KMS-11 (cell line): ENCODE measurements around the gene COL18A1.

ENCODE experiments used
- H2AFZ ChIP-seq: fragments of 200-600 bp; sonication (generic); 2 replicates; pipeline ENCODE4 v1.6.1; 2016; ENCODE audit warnings: antibody characterized with exemption, mixed run types, low read depth
- H3K27ac ChIP-seq: fragments of 200-600 bp; sonication (generic); 2 replicates; pipeline ENCODE4 v1.6.1; 2016; ENCODE audit warnings: mild to moderate bottlenecking, mixed run types
- H3K27me3 ChIP-seq: fragments of 200-600 bp; sonication (generic); 2 replicates; pipeline ENCODE4 v1.6.1; 2017; ENCODE audit warnings: mild to moderate bottlenecking, low read depth, mixed run types, moderate library complexity; ENCODE audit not compliant: insufficient read depth
- H3K36me3 ChIP-seq: fragments of 200-600 bp; sonication (generic); 2 replicates; pipeline ENCODE4 v1.6.1; 2017; ENCODE audit warnings: mild to moderate bottlenecking, mixed run types; ENCODE audit not compliant: insufficient read depth
- H3K4me1 ChIP-seq: fragments of 200-600 bp; sonication (generic); 2 replicates; pipeline ENCODE4 v1.6.1; 2016; ENCODE audit warnings: mild to moderate bottlenecking, low read depth, mixed run types; ENCODE audit not compliant: poor library complexity, severe bottlenecking
- H3K4me2 ChIP-seq: fragments of 200-600 bp; sonication (generic); 2 replicates; pipeline ENCODE4 v1.7.0; 2016; ENCODE audit warnings: mild to moderate bottlenecking, mixed run types
- H3K4me3 ChIP-seq: fragments of 200-600 bp; sonication (generic); IDR thresholded peaks from 2 replicates; pipeline ENCODE4 v1.6.1; 2017; ENCODE audit warnings: low read depth, low read length, mixed read lengths; ENCODE audit not compliant: insufficient read depth
- H3K79me2 ChIP-seq: fragments of 200-600 bp; sonication (generic); 2 replicates; pipeline ENCODE4 v1.6.1; 2016; ENCODE audit warnings: low read depth, mixed run types; ENCODE audit not compliant: insufficient read depth
- H3K9ac ChIP-seq: fragments of 200-600 bp; sonication (generic); 2 replicates; pipeline ENCODE4 v1.6.1; 2016; ENCODE audit warnings: mild to moderate bottlenecking, mixed run types
- H4K20me1 ChIP-seq: fragments of 200-600 bp; sonication (generic); 2 replicates; pipeline ENCODE4 v1.6.1; 2016; ENCODE audit warnings: mild to moderate bottlenecking, mixed run types; ENCODE audit not compliant: insufficient read depth
- TF ChIP-seq, protein P1 (sequence below): fragments of 200-600 bp; sonication (generic); conservative IDR thresholded peaks from 2 replicates; pipeline ENCODE4 v1.6.1; 2017; ENCODE audit warnings: low read depth, mild to moderate bottlenecking, antibody characterized with exemption, low read length, moderate library complexity, mixed read lengths

COL18A1 gene

GRCh38 chr21:45509566-45510465 is 104.9 kb downstream of the COL18A1 start:
- H3K4me1 ChIP-seq: no peaks in the 10 kb centered on the region
- H3K27ac ChIP-seq: no peak overlapping the region
- H3K27me3 ChIP-seq: peaks cover 24% of the 10 kb centered on the region; the same call in 1 of the 2 replicates
- H3K4me3 ChIP-seq: no peak overlapping the region
- TF ChIP-seq, protein P1, sequence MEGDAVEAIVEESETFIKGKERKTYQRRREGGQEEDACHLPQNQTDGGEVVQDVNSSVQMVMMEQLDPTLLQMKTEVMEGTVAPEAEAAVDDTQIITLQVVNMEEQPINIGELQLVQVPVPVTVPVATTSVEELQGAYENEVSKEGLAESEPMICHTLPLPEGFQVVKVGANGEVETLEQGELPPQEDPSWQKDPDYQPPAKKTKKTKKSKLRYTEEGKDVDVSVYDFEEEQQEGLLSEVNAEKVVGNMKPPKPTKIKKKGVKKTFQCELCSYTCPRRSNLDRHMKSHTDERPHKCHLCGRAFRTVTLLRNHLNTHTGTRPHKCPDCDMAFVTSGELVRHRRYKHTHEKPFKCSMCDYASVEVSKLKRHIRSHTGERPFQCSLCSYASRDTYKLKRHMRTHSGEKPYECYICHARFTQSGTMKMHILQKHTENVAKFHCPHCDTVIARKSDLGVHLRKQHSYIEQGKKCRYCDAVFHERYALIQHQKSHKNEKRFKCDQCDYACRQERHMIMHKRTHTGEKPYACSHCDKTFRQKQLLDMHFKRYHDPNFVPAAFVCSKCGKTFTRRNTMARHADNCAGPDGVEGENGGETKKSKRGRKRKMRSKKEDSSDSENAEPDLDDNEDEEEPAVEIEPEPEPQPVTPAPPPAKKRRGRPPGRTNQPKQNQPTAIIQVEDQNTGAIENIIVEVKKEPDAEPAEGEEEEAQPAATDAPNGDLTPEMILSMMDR: no peak
- H3K9ac ChIP-seq: no peak overlapping the region
- no peaks in the 10 kb centered on the region for H3K79me2 ChIP-seq
- no peak overlapping the region for H3K4me2 ChIP-seq
- no peaks in the 10 kb centered on the region for H3K36me3 ChIP-seq
- no peaks in the 10 kb centered on the region for H4K20me1 ChIP-seq
- H2AFZ ChIP-seq: no peak overlapping the region

- H3K27ac ChIP-seq: no peak overlapping the region
- no peak overlapping the region for H2AFZ ChIP-seq
- H3K4me3 ChIP-seq: no peak overlapping the region
- H3K4me1 ChIP-seq: no peaks in the 10 kb centered on the region
- no peak overlapping the region for H3K9ac ChIP-seq
- no peaks in the 10 kb centered on the region for H4K20me1 ChIP-seq
- H3K4me2 ChIP-seq: no peak overlapping the region
- no peaks in the 10 kb centered on the region for H3K36me3 ChIP-seq
- no peaks in the 10 kb centered on the region for H3K79me2 ChIP-seq
- H3K27me3 ChIP-seq: peaks cover 17% of the 10 kb centered on the region; the same call in 1 of the 2 replicates
- TF ChIP-seq, protein P1: no peak
Measured at GRCh38 chr21:45510466-45510955, 105.5 kb downstream of the COL18A1 start.

GRCh38 chr21:45511007-45511406 is 106.0 kb downstream of the COL18A1 start:
- H3K4me2 ChIP-seq: no peak overlapping the region
- no peaks in the 10 kb centered on the region for H3K36me3 ChIP-seq
- TF ChIP-seq, protein P1: no peak

GRCh38 chr21:45511661-45512431 is 106.9 kb downstream of the COL18A1 start:
- no peak overlapping the region for H3K4me2 ChIP-seq
- no peaks in the 10 kb centered on the region for H4K20me1 ChIP-seq
- no peaks in the 10 kb centered on the region; the same call in 1 of the 2 replicates for H3K36me3 ChIP-seq
- H3K27me3 ChIP-seq: peaks cover 4% of the 10 kb centered on the region; the same call in 1 of the 2 replicates
- no peak overlapping the region for H2AFZ ChIP-seq
- H3K27ac ChIP-seq: no peak overlapping the region
- no peak overlapping the region for H3K4me3 ChIP-seq
- H3K9ac ChIP-seq: no peak overlapping the region
- no peaks in the 10 kb centered on the region for H3K79me2 ChIP-seq
- TF ChIP-seq, protein P1: no peak
- H3K4me1 ChIP-seq: no peaks in the 10 kb centered on the region

More at GRCh38 chr21:45511007-45511406, 106.0 kb downstream of the COL18A1 start:
- Histone ChIP-seq H2AFZ (no peak overlapping the region), H3K4me1 (no peaks in the 10 kb centered on the region), H3K4me3 (no peak overlapping the region), H3K79me2 (no peaks in the 10 kb centered on the region), H4K20me1 (no peaks in the 10 kb centered on the region), H3K27ac (no peak overlapping the region), H3K9ac (no peak overlapping the region), H3K27me3 (peaks cover 12% of the 10 kb centered on the region; the same call in 1 of the 2 replicates)
